ENCODE data around the gene CLEC11A.

GRCh38 chr19:50739914-50740426 is 16.8 kb downstream of the CLEC11A start:
- TF ChIP-seq CTCF (IDR thresholded peaks at IDR 0.05; ENCODE audit: low read depth, low read length) (no peak), EZH2phosphoT487 (IDR thresholded peaks at IDR 0.05; ENCODE audit: low read depth) (no peak)

Measured in OCI-LY3 (cell line).